Thoracic aorta (tissue), 2 donors: ENCODE data around the gene ENAH. TPM values are rescaled to one million over a fixed set of nuclear protein-coding genes. Genes with fewer than 3 reads are reported as not detected.
A peak's percentile ranks its signal among the peaks of the same experiment; 100 is the strongest.

ENCODE experiments used
- ATAC-seq: fragments of 150-250 bp; one replicate; pipeline ENCODE4 v1.8.0; 2017; ENCODE audit warnings: low read depth; ENCODE audit not compliant: insufficient number of reproducible peaks, low FRiP score
- DNase-seq: peaks from one replicate; pipeline ENCODE4 v3.0.0-alpha.2; 2020; ENCODE audit warnings: low spot score
- H3K27ac ChIP-seq, 2 donors: fragments of 200-600 bp; sonication (generic); 1 replicate in 1 of 2; 2 replicates in 1 of 2; pipeline ENCODE4 v1.5.1; 2016; ENCODE audit warnings: mild to moderate bottlenecking in 2 of 2, moderate library complexity in 2 of 2
- H3K27me3 ChIP-seq: fragments of 200-600 bp; sonication (generic); replicated peaks from 2 replicates; pipeline ENCODE4 v1.6.0; 2016; ENCODE audit warnings: mild to moderate bottlenecking; ENCODE audit not compliant: insufficient read depth
- H3K36me3 ChIP-seq: fragments of 200-600 bp; sonication (generic); one replicate; pipeline ENCODE4 v1.5.1; 2016
- H3K4me1 ChIP-seq, 2 donors: fragments of 200-600 bp; sonication (generic); 1 replicate in 1 of 2; 2 replicates in 1 of 2; pipeline versions ENCODE4 v1.5.1 to v1.6.0; 2016; ENCODE audit warnings: low read depth in 2 of 2, mild to moderate bottlenecking in 1 of 2; ENCODE audit not compliant: control insufficient read depth in 1 of 2
- H3K4me3 ChIP-seq: fragments of 200-600 bp; sonication (generic); 2 replicates; pipeline ENCODE4 v1.5.1; 2016; ENCODE audit warnings: mild to moderate bottlenecking
- H3K9me3 ChIP-seq: fragments of 200-600 bp; sonication (generic); 2 replicates; pipeline ENCODE4 v1.5.1; 2016
- CTCF ChIP-seq: fragments of 200-600 bp; sonication (generic); IDR thresholded peaks from one replicate; pipeline ENCODE4 v1.5.1; 2019; ENCODE audit warnings: antibody characterized with exemption
- total RNA-seq, 2 donors: library from RNA; depleted of rRNA; stranded (reverse); fragments of >200 nt; gene quantifications; one replicate each; pipeline versions ENCODE4 v1.1.0 to v1.2.3, GENCODE V29; 2016

Gene ENAH
- total RNA-seq, 2 donors from 2014 or later = 111 to 119 TPM

DNA sequence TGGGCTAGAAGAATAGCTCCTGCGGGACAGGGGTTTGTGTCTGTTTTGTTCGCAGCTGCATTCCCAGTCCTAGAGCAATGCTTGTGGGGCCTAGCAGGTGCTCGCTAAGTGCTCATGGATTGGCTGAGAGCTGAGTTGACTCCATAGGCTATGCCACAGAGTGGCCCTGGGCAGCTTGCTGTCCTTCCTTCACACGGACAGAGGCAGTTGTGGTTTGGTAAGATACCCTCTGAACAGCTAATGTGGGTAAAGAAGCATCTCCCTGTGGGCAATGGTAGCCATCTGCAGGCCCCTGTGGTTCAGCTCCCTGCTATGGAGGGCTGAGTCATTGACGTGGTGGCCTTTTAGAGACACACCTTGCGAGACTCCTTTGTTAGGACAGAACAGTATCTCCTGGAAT lies 201.6 kb downstream of the ENAH start:
- ATAC-seq (no peak), DNase-seq (no peak)
- H3K27me3 ChIP-seq = no peaks in the 10 kb centered on the region
- H3K36me3 ChIP-seq = no peaks in the 10 kb centered on the region
- no peak overlapping the region for H3K27ac ChIP-seq
- no peaks in the 10 kb centered on the region for H3K9me3 ChIP-seq
- no peak overlapping the region for H3K4me3 ChIP-seq
- no peak for TF ChIP-seq CTCF
- peaks cover 11 to 36% of the 10 kb centered on the region in 2 donors for H3K4me1 ChIP-seq

DNA sequence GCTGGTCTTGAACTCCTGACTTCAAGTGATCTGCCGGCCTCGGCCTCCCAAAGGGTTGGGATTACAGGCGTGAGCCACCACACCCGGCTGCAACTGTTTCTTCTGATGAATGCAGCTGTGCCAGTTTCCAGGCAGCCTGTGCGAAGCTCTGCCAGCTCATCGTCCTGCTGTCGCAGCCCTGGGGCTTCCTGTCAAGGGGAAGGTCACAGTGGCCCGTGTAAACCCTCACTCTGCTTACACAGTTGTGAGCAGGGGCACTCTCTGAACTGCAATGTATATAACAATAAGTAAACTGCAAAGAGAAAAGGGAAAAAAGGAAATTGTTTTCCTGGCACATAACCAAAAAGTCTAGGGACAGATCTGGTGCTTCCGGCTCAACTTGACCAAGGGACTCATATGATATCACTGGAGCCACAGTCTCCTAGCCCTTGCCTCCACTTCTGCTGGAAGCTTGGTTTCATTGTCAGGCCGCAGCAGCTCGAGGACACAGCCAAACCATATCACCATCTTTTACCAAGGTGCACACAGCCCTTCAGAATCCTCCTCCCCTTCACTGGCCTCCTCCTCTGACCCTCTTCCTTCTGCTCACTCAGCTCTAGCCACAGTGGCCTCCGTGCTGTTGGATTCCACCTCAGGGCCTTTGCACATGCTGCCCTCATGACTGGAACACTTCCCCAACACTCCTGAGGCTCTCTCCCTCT lies 202.3 kb downstream of the ENAH start:
- Histone ChIP-seq H3K9me3 (no peaks in the 10 kb centered on the region), H3K27ac (no peak overlapping the region), H3K27me3 (no peaks in the 10 kb centered on the region), H3K4me3 (no peak overlapping the region), H3K36me3 (no peaks in the 10 kb centered on the region), H3K4me1 (peaks cover 12 to 41% of the 10 kb centered on the region in 2 donors)
- ATAC-seq = no peak
- no peak for DNase-seq
- TF ChIP-seq CTCF = no peak

DNA sequence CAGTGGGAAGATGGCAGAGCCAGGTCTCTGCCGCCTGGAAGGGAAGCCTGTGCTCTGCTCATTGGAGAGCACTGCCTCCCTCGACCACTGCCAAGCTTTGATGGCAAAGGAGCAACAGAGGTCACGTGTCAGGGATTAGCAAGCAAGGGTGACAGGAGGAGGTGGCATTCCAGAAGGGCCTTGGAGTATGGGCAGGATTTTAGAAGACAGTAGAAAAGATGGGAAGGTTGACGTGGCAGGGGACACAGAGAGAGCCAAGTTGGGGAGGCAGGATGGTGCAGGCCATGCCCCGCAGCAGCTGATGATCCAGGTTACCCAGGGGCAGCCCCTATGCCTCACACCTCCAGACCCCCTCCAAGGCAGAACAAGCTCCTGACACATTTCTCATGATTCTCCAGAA lies 203.1 kb downstream of the ENAH start:
- Histone ChIP-seq H3K4me3 (no peak overlapping the region), H3K36me3 (no peaks in the 10 kb centered on the region), H3K27me3 (no peaks in the 10 kb centered on the region), H3K27ac (no peak overlapping the region), H3K4me1 (peaks cover 16 to 47% of the 10 kb centered on the region in 2 donors), H3K9me3 (no peaks in the 10 kb centered on the region)
- TF ChIP-seq CTCF = no peak
- DNase-seq (no peak), ATAC-seq (no peak)

DNA sequence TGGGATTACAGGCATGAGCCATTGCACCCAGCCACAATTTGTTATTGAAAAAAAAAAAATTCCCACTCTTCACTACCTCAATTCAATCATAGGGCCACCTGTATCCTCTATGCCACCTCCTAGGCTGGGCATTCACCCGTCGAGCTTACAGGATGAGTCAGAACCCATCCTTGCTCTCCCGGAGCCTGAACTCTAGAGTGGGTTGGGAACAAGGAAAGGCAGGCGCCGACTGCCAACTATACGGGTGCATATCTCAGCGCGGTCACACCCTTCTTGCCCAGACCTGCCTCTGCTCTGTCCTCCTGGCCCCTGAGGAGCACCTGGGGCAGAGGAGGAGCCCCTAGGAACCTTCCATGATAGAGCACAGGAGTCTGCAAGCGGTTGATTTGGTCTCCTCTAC lies 203.7 kb downstream of the ENAH start:
- Histone ChIP-seq H3K4me1 (peaks cover 15 to 48% of the 10 kb centered on the region in 2 donors), H3K27me3 (no peaks in the 10 kb centered on the region), H3K9me3 (no peaks in the 10 kb centered on the region), H3K36me3 (no peaks in the 10 kb centered on the region), H3K4me3 (no peak overlapping the region), H3K27ac (no peak overlapping the region)
- no peak for ATAC-seq
- no peak for DNase-seq
- TF ChIP-seq CTCF = no peak

DNA sequence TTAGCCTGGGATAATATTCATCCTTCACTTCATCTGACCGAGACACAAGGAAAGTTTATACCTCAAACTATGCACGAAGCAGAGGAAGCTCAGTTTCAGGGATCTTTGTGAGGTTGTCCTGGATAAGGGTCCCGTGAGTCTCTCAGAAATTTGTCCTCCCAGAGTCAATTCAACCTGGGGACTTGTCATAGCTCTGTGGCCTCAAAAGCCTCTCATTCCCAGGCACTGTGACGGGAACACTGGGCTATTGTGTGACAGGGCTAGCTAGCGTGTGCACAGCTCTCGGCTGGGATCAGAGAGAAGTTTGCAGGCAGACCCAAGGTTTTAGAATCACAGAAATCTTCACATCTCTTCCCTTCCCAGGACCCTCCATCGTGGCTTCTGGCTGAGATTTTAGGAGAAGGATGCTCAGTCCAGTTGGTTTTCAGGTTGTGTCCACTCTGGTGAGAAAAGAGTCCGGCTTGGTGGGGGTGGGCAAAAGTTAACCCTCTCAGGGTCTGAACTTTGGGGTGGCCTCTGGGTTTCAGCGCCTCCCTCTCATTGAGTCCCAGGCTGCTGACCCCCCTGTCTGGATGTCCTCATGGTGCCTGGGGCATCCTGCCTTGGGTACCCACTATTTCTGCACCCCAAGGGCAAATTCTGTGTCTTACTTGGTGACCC lies 204.6 kb downstream of the ENAH start:
- Histone ChIP-seq H3K4me3 (peak overlapping the region; percentile 36), H3K27me3 (no peaks in the 10 kb centered on the region), H3K36me3 (no peaks in the 10 kb centered on the region), H3K4me1 (peaks cover 14 to 44% of the 10 kb centered on the region in 2 donors), H3K27ac (peak overlapping the region; percentile 47 to 54), H3K9me3 (no peaks in the 10 kb centered on the region)
- ATAC-seq (no peak), DNase-seq (no peak)
- TF ChIP-seq CTCF = no peak
